ENCODE measurements around the gene EHBP1L1.

- TF ChIP-seq CTCF (IDR thresholded peaks at IDR 0.05; ENCODE audit: poor library complexity, severe bottlenecking) (no peak), EP300 (conservative IDR thresholded peaks at IDR 0.05; ENCODE audit: poor library complexity, severe bottlenecking) (no peak), RAD21 (conservative IDR thresholded peaks at IDR 0.05) (no peak), EZH2 (IDR thresholded peaks at IDR 0.05; ENCODE audit: borderline replicate concordance, insufficient read depth, low read length, poor library complexity, severe bottlenecking) (no peak)
Observed at GRCh38 chr11:65599955-65600246, 24.0 kb downstream of the EHBP1L1 start.

All from neural cell (in vitro differentiated cells).